NCI-H82 treated with DMSO at 0.1 percent for 48 hours (cell line): ENCODE results near the gene RNF212B.

Experiments
- DNase-seq: peaks from one replicate; lab custom pipeline; 2025; ENCODE audit not compliant: unreplicated experiment; lab: John Stamatoyannopoulos, UW

Gene RNF212B

GRCh38 chr14:23294734-23295561 lies 57.2 kb downstream of the RNF212B start:
- DNase-seq: peak; percentile 91

GRCh38 chr14:23296012-23296777 lies 58.5 kb downstream of the RNF212B start:
- DNase-seq: no peak

- no peak for DNase-seq
Observed at GRCh38 chr14:23297096-23297495, 59.4 kb downstream of the RNF212B start.

- DNase-seq: no peak
Observed at GRCh38 chr14:23297611-23298277, 60.0 kb downstream of the RNF212B start.

DNA sequence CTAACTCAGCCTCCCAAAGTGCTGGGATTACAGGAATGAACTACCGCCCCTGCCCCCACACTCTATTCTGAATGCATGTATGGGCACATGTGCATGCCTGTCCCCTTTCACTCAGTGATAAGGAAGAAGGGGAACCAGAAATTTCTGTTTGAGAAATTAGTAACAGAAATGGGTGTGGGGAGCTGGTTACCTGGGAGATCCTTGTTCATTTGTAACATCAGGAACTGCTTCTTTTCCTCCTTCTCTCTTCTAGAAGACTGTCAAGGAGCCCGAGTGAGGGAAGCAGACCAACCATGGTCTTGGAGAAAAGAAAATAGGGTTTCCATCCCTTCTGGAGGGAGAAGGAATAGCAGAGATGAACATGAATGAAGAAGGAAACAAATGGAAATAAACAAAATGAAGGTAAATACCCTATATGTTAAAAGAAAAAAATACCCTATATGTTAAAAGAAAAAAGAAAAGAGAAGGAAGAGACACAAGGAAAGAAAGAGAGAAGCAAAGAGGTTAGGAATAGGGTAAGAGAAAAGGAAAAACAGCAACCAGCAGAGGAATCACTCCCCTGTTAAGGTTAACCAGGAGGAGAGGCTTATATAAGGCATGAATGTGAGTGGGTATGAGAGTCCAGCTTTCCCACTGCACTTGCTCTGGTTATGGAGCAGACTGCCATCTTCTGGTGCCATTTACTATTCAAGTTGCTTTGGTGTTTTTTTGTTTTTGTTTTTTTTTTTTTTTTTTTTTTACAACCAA lies 61.6 kb downstream of the RNF212B start:
- DNase-seq: peak; percentile 69

GRCh38 chr14:23299986-23300686 lies 62.4 kb downstream of the RNF212B start:
- no peak for DNase-seq

DNA sequence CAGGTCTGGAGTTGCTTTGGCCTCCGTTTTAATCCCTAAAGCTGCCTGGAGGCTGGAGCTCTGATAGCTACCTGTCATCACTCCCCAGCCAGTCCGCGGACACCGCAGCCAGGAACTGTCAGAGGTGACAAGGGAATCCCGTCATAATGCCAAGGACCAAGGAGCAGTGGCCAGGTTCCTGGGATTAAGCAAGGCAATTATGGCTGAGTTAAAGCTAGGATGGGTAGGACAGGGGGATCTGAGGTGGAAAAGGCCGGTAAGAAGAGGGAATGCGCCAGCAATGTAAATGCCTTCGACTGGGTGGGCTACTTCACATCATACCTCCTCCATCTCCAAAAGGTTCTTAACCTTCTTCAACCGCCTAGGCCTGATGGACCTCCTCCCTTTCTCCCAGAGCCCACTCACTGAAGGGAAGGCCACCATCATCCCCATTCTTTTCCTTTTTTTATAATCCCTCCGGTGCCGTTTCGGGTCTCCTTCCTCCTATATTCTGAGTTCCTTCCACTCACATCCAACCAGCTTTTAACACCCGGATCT lies 63.0 kb downstream of the RNF212B start:
- peak; percentile 93 for DNase-seq

DNA sequence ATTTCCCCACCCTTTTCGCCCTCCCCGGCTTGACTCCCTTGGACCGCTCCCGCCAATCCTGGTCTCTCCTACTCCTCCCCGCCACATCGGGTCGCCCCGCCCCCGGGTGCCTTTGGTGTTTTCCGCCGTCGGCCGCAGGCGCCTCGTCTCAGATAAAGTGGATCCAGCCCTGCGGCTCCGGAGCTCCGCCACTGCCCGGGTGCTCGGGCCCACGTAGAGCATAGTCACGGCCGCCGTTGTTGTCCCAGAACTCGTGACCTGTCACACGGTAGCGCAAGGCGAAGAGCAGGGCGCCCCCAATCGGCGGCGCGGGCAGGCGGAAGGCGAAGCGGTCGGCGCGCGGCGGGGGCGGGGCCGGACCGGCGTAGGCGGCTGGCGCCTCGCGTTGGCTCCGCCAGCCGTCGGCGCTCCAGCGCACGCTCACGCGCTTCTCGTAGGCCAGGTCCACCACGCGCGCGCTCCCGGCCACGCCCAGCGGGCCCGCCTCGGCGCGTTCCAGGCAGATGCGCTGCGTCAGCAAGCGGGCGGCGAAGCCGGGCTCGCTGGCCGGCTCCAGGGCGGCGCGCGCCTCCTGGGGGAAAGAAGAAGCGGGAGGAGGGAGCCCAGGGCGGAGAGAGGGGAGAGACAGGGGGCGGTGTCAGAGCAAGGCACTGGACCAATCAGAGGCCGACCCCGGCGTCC lies 63.7 kb downstream of the RNF212B start:
- peak; percentile 100 for DNase-seq

GRCh38 chr14:23301969-23302289 lies 64.2 kb downstream of the RNF212B start:
- DNase-seq: no peak

GRCh38 chr14:23302290-23303225 lies 64.8 kb downstream of the RNF212B start, which contains the start of gene PPP1R3E:
Gene PPP1R3E, minus strand, starts transcription at chr14:23302859. Its CDS starts 283 bp downstream, at chr14:23302576.
- DNase-seq: peak; percentile 99

- DNase-seq: peak; percentile 100
Observed at GRCh38 chr14:23306412-23307145, 68.8 kb downstream of the RNF212B start, which contains the start of gene BCL2L2. Gene BCL2L2, plus strand, starts transcription at chr14:23306833. Its CDS starts 935 bp downstream, at chr14:23307768.

DNA sequence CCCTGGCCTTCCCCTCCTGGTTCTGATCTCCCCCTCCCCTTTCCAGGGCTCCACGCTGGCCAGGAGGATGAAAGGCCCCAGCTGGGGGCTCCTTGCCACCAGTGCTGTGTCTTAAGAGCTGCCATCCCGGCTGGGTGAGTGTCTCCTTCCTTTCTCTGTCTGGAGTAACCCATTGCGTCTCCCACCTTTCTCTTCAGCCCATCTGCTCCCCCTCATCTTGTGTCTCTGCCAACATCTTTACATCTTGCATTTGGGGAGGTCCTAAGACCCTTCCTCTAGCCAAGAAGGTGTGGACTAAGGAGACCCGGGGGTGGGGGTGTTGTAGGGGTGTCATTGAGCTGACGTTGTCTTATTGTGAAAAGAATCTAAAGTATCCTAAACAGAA lies 69.4 kb downstream of the RNF212B start:
- no peak for DNase-seq

- DNase-seq: no peak
Observed at GRCh38 chr14:23307687-23308644, 70.2 kb downstream of the RNF212B start.

DNA sequence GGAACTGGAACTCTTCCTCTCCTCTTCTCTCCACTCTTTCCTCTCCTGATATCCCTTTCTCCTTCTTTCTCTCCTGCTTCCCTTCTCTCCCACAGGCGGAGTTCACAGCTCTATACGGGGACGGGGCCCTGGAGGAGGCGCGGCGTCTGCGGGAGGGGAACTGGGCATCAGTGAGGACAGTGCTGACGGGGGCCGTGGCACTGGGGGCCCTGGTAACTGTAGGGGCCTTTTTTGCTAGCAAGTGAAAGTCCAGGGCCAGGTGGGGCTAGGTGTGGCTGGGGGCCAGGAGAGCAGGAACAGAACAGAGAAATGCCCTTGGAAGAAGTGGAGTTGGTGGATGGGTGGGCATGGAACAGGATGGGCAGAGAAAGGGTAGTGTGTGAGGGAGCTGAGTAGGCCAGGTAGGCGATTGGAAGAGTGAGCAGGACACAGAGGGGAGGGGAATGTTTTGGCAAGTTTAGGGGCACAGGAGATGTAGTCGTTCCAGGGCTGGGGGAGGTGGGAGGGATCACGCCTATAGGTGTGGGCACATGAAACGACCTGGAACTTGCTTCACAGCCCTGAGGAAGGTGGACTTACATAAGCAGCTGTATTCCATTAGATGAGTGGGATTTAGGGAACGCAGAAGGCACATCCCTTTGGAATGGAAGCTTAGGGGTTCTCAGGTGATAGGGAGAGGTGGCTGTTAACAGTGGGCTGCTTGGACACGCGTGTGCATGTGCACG lies 71.1 kb downstream of the RNF212B start:
- no peak for DNase-seq

DNA sequence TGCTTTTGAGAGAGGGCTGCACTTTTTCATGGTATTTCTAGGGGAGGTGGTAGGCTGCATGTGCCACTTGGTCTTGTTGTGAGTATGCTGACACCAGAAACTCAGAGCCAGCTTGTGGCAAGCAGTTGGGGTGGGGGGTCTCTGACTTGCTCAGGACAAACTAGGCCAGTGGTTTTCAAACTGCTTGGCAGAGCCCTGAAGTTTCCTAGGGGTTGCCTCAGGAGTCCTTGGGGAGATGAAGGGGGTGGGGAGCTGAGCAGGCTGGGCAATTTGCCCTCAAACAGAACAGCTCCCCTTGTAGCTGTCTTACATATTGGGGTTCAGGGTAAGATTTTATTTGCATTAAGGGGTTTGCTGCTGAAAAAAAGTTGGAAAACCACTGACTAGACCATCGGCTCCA lies 72.8 kb downstream of the RNF212B start:
- no peak for DNase-seq

- no peak for DNase-seq
Observed at GRCh38 chr14:23316300-23316699, 78.6 kb downstream of the RNF212B start.
